Upper lobe of right lung (tissue), 1 donor: ENCODE data around the gene ID2. TPM values are rescaled to one million over a fixed set of nuclear protein-coding genes. Genes with fewer than 3 reads are reported as not detected.
A peak's percentile ranks its signal among the peaks of the same experiment; 100 is the strongest.

Source experiments
- ATAC-seq: fragments of 200-7000 bp; cut with Tn5 transposase; one replicate; pipeline ENCODE4 v1.9.1; 2020; ENCODE audit warnings: mild to moderate bottlenecking, moderate library complexity
- DNase-seq: peaks from one replicate; pipeline ENCODE4 v3.0.0-alpha.2; 2020
- H3K27ac ChIP-seq: fragments of 200-600 bp; one replicate; pipeline ENCODE4 v1.8.0; 2022
- H3K27me3 ChIP-seq: fragments of 200-600 bp; one replicate; pipeline ENCODE4 v1.8.0; 2022; ENCODE audit warnings: mild to moderate bottlenecking
- H3K36me3 ChIP-seq: fragments of 200-600 bp; one replicate; pipeline ENCODE4 v1.8.0; 2022
- H3K4me1 ChIP-seq: fragments of 200-600 bp; one replicate; pipeline ENCODE4 v1.8.0; 2022
- H3K4me3 ChIP-seq: fragments of 200-600 bp; one replicate; pipeline ENCODE4 v1.8.0; 2022; ENCODE audit warnings: mild to moderate bottlenecking
- H3K9me3 ChIP-seq: fragments of 200-600 bp; one replicate; pipeline ENCODE4 v1.8.0; 2022
- CTCF ChIP-seq: fragments of 200-600 bp; IDR thresholded peaks from one replicate; pipeline ENCODE4 v1.8.0; 2022; ENCODE audit warnings: antibody characterized with exemption
- intact Hi-C: fragments of 100-400 bp; cut with DNase I; formaldehyde crosslinking; loops from one replicate; pipeline ENCODE4 v1.11.0; 2022
- total RNA-seq: library from RNA; stranded (reverse); fragmentation: NEBNext Ultra II Directional; extraction: Animal tissue kit (Norgen Biotek cat#: 25700); gene quantifications from one replicate; pipeline ENCODE4 v1.2.1, GENCODE V29; 2021
- donor health status: DM: no; HTN: yes; CAD: no; lungs with severe emphysema.

Gene ID2
- total RNA-seq, 1 donor from 2014 or later: 99.5 TPM

GRCh38 chr2:8656811-8657210 lies 25.0 kb upstream of the ID2 start:
- no peaks in the 10 kb centered on the region for H3K27me3 ChIP-seq
- no peaks in the 10 kb centered on the region for H3K36me3 ChIP-seq
- no peak overlapping the region for H3K4me3 ChIP-seq
- no peak for TF ChIP-seq CTCF
- DNase-seq (no peak), ATAC-seq (no peak)
- no peaks in the 10 kb centered on the region for H3K9me3 ChIP-seq
- no peak overlapping the region for H3K27ac ChIP-seq
- intact Hi-C loops: no loop called here
- no peaks in the 10 kb centered on the region for H3K4me1 ChIP-seq

- Histone ChIP-seq H3K4me1 (no peaks in the 10 kb centered on the region), H3K27me3 (no peaks in the 10 kb centered on the region), H3K9me3 (no peaks in the 10 kb centered on the region), H3K4me3 (no peak overlapping the region), H3K36me3 (no peaks in the 10 kb centered on the region), H3K27ac (no peak overlapping the region)
- DNase-seq (peak; percentile 60), ATAC-seq (no peak)
- intact Hi-C loops: no loop called here
- no peak for TF ChIP-seq CTCF
Measured at GRCh38 chr2:8657423-8658062, 24.3 kb upstream of the ID2 start.

- Histone ChIP-seq H3K36me3 (no peaks in the 10 kb centered on the region), H3K4me1 (no peaks in the 10 kb centered on the region), H3K4me3 (no peak overlapping the region), H3K27ac (no peak overlapping the region), H3K9me3 (no peaks in the 10 kb centered on the region), H3K27me3 (no peaks in the 10 kb centered on the region)
- intact Hi-C loops: no loop called here
- DNase-seq (peak; percentile 42), ATAC-seq (no peak)
- no peak for TF ChIP-seq CTCF
Measured at GRCh38 chr2:8658064-8658862, 23.6 kb upstream of the ID2 start.

- H3K4me1 ChIP-seq: no peaks in the 10 kb centered on the region
Measured at GRCh38 chr2:8659092-8659734, 22.6 kb upstream of the ID2 start.

More at GRCh38 chr2:8659092-8659734, 22.6 kb upstream of the ID2 start:
- Histone ChIP-seq H3K9me3 (no peaks in the 10 kb centered on the region), H3K27me3 (no peaks in the 10 kb centered on the region), H3K4me3 (no peak overlapping the region), H3K36me3 (no peaks in the 10 kb centered on the region), H3K27ac (no peak overlapping the region)
- DNase-seq (peak; percentile 44), ATAC-seq (no peak)
- intact Hi-C loops: no loop called here
- TF ChIP-seq CTCF: no peak
